Stimulated activated CD8-positive, alpha-beta memory T cell treated with anti-CD3 and anti-CD28 coated beads, Interleukin-15, amount 100 ng/mL, for 4 hours (primary cell): Measurements from ENCODE around the gene CNDP1.
"Not testable (repeated sequence)": the region's sequence is repeated elsewhere in the genome, so short reads cannot be mapped to it uniquely, and the experiment has no call there.

Experiments
- DNase-seq, 2 donors: peaks; one replicate each; pipeline ENCODE4 v3.0.0-alpha.2; 2020; ENCODE audit warnings: low read depth in 2 of 2

Gene CNDP1, protein sequence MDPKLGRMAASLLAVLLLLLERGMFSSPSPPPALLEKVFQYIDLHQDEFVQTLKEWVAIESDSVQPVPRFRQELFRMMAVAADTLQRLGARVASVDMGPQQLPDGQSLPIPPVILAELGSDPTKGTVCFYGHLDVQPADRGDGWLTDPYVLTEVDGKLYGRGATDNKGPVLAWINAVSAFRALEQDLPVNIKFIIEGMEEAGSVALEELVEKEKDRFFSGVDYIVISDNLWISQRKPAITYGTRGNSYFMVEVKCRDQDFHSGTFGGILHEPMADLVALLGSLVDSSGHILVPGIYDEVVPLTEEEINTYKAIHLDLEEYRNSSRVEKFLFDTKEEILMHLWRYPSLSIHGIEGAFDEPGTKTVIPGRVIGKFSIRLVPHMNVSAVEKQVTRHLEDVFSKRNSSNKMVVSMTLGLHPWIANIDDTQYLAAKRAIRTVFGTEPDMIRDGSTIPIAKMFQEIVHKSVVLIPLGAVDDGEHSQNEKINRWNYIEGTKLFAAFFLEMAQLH

GRCh38 chr18:74534150-74534969, at the start of gene CNDP1:
Gene CNDP1 (plus strand): TSS chr18:74534500. CDS start chr18:74534668, 168 bp downstream.
- DNase-seq: no peak

GRCh38 chr18:74486119-74486849, 48.0 kb upstream of the CNDP1 start:
- no peak for DNase-seq

- no peak for DNase-seq
Measured at GRCh38 chr18:74488354-74488753, 45.9 kb upstream of the CNDP1 start.

DNA sequence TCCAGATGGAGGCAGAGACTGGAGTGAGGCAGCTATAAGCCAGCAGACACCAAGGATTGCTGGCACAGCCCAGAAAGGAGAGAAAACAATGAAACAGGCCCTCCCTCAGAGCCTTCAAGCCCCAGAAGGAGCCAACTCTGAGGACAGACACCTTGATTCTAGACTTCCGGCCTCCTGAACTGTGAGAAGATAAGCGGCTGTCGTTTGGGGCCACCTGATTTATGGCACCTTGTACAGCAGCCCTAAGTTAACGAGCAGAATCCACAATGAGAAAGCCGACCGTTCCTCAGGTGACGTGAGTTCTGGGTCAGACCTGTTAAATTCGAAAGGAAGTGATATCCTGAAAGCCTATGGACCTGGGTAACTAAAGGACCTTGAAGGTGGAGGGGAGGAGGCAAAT, 45.4 kb upstream of the CNDP1 start:
- DNase-seq: no peak

DNA sequence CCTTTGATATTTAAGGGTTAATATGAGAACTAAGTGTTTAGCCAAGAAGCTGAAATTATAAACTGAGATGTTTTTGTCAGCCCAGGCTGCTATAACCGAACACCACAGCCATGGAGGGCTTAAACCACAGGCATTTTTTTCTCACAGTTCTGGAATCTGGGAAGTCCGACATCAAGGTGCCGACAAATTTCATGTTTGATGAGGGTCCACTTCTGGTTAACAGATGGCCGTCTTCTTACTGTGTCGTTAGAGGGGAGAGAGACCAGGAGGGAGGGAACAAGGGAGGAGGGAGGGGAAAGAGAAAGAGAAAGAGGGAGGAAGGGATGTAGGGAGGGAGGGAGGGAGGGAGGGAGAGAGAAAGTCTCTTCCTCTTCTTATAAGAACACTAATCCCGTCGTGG, 44.6 kb upstream of the CNDP1 start:
- no peak for DNase-seq

GRCh38 chr18:74492259-74492658, 42.0 kb upstream of the CNDP1 start:
- DNase-seq: no peak

GRCh38 chr18:74493689-74494088, 40.6 kb upstream of the CNDP1 start:
- peak in 1 of 2 donors; percentile 30 for DNase-seq

DNA sequence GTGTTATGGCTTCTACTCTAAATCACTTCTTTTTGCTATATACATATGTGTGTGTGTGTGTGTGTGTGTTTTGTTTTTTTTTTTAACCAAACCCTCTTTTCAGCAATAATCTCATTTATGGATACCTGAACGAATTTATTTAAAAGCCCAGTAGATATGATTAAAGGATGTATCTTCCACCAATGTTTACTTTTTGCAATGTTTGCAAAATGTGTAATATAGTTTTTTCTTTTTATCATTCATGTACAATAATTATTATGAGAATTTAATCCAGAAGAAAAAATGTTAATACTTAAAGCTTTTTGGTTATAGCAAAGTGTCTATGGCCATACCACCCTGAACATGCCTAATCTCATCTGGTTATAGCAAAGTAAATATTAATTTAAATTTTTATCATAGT, 39.8 kb upstream of the CNDP1 start:
- no peak for DNase-seq

DNA sequence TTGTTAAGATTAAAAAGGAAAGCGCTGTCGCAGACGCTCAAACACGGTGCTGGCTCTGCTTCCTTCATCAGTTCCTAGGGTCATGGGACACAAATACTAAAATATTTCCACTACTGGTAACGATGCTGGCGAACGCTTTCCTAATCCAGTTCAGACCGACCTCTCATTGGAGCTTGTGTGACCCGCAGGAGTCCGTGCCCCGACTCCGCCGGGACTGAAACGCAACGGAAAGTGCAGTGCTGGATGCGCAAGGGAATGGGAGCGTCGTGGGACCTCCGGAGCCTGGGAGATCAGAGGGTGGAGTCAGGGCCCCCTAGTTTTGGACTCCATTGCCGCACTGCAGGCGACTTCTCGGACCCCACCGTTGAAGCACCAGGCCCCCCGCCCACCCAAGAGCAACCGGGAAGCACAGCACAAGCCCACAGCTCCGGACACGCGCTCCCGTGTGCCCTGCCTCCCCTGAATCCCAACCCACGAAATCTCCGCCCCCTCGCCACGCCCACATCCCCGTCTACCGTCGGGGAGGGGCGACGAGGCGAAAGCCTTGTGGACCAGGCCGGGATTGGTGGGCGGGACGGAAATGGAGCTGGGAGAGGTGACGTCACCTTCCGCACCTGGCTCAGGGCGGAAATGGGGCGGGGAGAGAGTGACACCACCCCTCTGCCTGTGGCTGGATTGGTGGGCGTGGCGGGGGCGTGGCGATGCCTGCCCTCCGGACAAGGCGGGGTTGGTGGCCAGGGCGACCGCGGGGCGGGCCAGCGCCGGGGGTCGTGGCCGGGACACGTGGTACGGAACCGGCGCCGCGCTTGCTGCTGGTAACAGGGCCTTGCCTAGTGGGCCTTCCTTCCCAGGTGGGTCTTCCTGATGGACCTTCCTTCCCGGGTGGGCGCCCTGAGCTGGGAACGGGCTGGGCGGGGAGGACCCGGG, 38.5 kb upstream of the CNDP1 start, which contains the start of gene CNDP2:
Gene CNDP2, plus strand, starts transcription at position 783 of the 927 bp plus-strand sequence. CDS start 3,611 bp downstream, outside the sequence.
- DNase-seq: peak; percentile 98

DNA sequence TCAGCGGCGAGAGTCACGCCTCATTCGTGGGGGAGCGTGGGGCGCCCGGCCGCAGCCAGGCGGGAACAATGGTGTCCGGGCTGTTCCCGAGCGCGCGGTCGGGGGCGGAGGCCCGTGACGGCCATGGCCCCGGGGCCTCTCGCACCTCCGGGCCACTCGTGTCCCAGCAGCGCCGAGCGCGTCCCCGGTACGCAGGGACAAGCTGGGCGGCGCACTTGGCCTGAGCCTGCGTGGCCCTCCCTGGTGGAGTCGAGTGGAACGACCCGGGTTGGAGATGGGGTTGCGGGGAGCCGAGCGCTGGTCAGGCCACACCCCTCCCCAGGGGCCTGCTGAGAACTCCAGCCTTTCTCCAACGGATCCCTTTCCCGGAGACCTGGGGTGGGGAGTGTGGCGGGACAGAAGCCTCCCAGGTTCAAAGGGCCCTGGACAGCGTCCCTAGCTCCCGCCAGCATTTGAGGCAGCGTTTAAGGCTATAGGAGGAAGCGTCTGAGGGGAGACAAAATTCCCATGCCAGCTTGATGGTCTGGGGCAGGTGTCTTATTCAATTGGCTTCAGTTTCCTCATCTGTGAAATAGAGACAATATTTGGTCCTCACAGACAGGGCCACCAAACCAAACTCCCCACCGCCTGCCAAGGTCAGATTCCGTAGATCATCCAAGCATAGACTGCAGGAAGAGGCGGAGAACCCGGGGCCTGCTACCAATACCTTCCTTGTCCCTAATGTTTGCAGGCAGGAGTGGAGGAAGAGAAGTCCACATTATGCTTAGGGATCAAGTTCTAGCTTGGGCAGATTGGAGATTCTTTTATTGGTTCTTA, 37.6 kb upstream of the CNDP1 start:
- peak in 1 of 2 donors; percentile 1 for DNase-seq

DNA sequence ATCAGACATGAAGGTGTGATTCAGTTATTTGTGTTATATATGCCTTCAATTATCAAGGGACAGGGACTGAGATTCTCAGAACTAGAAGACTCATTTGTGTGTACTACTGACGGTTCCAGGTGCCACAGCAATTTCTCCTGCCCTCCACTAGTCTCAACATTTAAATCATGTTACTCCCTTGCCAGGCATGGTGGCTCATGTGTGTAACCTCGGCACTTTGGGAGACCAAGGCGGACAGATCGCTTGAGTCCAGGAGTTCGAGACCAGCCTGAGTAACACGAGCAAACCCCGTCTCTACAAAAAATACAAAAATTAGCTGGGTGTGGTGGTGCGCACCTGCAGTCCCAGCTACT, 37.0 kb upstream of the CNDP1 start:
- no peak for DNase-seq

DNA sequence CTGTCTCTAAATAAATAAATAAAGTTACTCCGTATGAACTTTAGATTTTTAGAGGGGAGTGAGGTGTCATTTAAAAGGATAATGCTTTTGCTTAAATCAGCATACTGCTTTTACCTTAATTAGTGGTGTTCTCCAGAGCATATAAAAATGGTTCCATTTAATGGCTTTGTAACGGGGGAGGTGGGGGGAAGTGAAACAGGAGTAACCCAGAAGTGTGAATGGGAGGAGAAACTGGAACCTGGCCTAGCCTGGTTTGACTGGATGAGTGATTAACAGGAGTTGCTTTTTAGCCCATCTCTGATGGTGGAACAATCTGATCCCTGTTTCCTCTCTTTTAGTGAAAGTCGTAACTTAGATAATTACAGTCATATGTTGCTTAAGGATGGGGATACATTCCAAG, 36.5 kb upstream of the CNDP1 start:
- no peak for DNase-seq

- peak; percentile 60 to 68 for DNase-seq
Measured at GRCh38 chr18:74498712-74499627, 35.3 kb upstream of the CNDP1 start.

DNA sequence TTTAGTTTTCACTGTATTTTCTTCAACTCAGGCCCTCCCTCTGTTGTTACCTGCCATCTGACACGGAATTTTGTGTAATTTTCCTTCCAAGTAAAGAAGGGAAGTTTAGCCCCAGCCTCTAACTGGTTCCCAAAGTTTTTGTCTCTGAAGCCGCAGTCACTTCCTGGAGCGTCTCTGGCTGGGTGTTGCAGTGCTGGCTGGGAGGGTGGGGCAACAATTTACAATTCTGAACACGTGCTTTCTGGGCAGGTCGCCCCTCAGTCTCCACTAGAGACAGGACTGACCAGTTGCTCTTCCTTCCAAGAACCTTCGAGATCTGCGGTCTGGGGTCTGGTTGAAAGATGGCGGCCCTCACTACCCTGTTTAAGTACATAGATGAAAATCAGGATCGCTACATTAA, 34.7 kb upstream of the CNDP1 start:
- DNase-seq: peak; percentile 5 to 12

DNA sequence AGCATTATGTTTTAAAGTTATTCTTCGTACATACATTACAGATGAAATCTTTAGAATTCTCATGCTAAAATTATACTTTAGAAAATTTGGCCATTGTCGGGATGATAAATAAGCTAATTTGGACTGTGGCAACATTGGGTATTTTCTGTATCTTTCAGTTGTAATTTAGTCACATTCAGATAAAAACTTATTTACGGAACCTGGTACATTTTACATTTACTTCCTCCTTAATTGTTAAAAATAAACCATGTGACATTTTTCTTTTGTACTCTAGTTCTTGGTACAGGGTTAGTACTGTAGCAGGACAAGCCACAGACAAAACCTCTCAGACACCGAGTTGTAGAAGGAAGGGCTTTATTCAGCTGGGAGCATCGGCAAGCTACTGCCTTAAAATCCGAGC, 33.9 kb upstream of the CNDP1 start:
- DNase-seq: no peak

- DNase-seq: not testable (repeated sequence)
Measured at GRCh38 chr18:74500774-74501173, 33.5 kb upstream of the CNDP1 start.

- no peak for DNase-seq
Measured at GRCh38 chr18:74501386-74501785, 32.9 kb upstream of the CNDP1 start.

- DNase-seq: no peak
Measured at GRCh38 chr18:74503137-74503536, 31.2 kb upstream of the CNDP1 start.

GRCh38 chr18:74505776-74506175, 28.5 kb upstream of the CNDP1 start:
- DNase-seq: no peak
